AG10803 (cell line): Measurements from ENCODE around the gene GAL3ST2.

Source experiments
- DNase-seq: peaks from one replicate; pipeline ENCODE4 v3.0.0; 2010; ENCODE audit warnings: low read depth
- H3K4me3 ChIP-seq: 2 replicates; pipeline ENCODE4 v1.5.1; 2011; ENCODE audit warnings: mild to moderate bottlenecking, low read length, control low read depth
- TF ChIP-seq, protein P1 (sequence below): conservative IDR thresholded peaks from 2 replicates; pipeline ENCODE4 v1.5.1; 2011; ENCODE audit warnings: mild to moderate bottlenecking, low read length, control low read depth, inconsistent platforms

GAL3ST2 gene

DNA sequence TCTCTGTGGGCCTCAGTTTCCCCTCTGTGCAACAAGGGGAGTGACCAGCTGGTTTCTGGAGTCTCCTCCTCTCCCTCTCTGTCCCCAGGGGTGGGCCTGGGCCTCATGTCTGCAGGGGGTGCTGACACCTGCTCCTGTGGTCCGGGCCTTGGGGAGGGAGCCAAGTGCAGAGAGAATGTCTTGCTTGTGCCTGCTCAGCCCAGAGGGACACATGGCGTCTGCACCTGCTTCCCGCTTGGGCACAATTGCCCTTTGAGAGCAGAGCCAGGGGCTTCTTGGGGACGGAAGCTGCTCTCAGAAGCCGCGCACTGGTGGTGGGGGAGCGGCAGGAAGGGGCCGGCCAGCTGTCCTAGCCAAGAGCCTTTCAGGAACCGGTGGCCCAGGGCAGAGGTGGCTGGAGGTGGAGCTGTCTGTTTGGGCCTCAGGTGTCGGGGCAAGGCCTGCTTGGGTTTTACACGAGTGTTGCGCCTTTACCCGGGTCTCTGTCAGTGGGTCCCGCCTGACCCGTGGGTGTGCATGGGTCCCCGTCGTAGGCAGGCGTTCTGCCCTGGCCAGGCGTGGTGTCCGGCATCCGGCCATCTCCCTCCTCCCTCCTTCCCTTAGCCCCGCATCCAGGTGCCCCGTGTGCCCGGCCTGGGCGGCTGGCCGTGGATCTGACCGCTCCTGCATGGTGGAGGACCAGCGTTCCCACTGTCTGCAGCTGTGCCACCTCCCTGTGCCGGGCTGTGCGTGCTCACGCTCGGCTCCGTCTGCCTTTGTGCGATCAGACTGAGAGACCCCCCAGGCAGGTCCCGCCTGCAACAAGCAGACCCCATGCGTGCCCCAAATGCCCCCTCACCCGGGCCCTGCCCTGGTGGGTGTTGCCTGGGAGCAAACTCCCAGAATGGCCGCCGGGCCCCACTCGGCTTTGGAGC is 36.4 kb downstream of the GAL3ST2 start:
- TF ChIP-seq, protein P1, sequence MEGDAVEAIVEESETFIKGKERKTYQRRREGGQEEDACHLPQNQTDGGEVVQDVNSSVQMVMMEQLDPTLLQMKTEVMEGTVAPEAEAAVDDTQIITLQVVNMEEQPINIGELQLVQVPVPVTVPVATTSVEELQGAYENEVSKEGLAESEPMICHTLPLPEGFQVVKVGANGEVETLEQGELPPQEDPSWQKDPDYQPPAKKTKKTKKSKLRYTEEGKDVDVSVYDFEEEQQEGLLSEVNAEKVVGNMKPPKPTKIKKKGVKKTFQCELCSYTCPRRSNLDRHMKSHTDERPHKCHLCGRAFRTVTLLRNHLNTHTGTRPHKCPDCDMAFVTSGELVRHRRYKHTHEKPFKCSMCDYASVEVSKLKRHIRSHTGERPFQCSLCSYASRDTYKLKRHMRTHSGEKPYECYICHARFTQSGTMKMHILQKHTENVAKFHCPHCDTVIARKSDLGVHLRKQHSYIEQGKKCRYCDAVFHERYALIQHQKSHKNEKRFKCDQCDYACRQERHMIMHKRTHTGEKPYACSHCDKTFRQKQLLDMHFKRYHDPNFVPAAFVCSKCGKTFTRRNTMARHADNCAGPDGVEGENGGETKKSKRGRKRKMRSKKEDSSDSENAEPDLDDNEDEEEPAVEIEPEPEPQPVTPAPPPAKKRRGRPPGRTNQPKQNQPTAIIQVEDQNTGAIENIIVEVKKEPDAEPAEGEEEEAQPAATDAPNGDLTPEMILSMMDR: no peak
- no peak overlapping the region for H3K4me3 ChIP-seq
- DNase-seq: no peak

DNA sequence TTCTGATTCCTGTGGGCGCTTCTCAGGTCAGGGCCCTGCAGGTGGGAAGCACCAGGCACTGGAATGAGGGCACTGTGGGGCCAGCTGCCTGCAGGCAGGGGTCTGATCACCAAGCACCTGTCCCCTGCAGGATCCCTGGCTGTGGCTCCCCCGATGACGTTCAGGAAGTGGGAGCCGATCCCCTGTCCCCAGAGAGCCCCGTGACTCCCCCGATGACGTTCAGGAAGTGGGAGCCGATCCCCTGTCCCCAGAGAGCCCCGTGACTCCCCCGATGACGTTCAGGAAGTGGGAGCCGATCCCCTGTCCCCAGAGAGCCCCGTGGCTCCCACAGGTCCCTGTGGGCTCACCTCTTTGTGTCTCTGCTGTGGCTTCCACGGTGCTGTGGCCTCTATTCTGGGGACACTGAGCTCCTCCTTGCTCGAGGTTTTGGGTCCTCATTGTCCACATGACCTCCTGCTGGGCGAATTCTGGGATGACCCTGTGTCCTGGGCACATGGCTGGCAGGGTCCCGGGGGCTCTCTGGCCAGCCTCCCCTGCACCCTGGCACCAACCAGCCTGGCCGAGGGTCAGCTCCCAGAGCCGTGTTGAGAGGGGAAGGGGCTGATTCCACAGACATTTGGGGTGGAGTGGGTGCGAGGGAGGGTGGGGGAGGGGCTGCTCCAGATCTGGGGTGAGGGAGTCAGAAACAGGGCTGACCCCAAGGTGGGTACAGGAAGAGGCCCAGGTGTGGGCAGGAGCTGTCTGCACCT is 37.2 kb downstream of the GAL3ST2 start:
- TF ChIP-seq, protein P1: no peak
- H3K4me3 ChIP-seq: no peak overlapping the region
- DNase-seq: no peak

DNA sequence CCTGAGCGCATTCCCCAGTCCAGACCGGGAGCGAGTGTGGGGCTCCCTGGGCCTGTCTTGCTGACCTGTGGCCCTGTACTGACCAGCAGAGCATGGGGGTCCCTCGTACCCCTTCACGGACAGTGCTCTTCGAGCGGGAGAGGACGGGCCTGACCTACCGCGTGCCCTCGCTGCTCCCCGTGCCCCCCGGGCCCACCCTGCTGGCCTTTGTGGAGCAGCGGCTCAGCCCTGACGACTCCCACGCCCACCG is 37.7 kb downstream of the GAL3ST2 start:
- TF ChIP-seq, protein P1: no peak
- no peak overlapping the region for H3K4me3 ChIP-seq

DNA sequence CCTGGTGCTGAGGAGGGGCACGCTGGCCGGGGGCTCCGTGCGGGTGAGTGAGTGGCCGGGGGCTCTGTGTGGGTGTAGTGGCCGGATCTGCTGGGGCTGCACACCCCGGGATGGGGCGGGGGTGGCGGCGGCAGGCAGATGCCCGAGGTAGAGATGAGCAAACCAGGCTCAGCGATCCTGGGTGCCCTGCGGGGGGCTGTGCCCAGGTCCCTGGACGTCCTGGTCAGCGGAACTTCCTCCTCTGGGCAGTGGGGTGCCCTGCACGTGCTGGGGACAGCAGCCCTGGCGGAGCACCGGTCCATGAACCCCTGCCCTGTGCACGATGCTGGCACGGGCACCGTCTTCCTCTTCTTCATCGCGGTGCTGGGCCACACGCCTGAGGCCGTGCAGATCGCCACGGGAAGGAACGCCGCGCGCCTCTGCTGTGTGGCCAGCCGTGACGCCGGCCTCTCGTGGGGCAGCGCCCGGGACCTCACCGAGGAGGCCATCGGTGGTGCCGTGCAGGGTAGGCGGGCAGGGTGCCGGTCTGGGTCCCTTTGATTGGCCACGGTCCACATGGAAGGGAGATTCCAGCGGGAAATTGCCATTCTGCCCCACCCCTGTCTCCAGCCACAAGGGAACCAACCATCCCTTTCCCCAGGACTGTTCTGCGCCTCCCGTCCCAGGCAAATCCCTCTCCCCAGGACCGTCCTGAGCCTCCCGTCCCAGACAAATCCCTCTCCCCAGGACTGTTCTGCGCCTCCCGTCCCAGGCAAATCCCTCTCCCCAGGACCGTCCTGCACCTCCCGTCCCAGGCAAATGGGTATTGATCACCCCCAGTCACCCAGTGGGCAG is 38.2 kb downstream of the GAL3ST2 start:
- TF ChIP-seq, protein P1: no peak
- no peak for DNase-seq
- H3K4me3 ChIP-seq: no peak overlapping the region

More for the DNA sequence above, 37.7 kb downstream of the GAL3ST2 start:
- no peak for DNase-seq

DNA sequence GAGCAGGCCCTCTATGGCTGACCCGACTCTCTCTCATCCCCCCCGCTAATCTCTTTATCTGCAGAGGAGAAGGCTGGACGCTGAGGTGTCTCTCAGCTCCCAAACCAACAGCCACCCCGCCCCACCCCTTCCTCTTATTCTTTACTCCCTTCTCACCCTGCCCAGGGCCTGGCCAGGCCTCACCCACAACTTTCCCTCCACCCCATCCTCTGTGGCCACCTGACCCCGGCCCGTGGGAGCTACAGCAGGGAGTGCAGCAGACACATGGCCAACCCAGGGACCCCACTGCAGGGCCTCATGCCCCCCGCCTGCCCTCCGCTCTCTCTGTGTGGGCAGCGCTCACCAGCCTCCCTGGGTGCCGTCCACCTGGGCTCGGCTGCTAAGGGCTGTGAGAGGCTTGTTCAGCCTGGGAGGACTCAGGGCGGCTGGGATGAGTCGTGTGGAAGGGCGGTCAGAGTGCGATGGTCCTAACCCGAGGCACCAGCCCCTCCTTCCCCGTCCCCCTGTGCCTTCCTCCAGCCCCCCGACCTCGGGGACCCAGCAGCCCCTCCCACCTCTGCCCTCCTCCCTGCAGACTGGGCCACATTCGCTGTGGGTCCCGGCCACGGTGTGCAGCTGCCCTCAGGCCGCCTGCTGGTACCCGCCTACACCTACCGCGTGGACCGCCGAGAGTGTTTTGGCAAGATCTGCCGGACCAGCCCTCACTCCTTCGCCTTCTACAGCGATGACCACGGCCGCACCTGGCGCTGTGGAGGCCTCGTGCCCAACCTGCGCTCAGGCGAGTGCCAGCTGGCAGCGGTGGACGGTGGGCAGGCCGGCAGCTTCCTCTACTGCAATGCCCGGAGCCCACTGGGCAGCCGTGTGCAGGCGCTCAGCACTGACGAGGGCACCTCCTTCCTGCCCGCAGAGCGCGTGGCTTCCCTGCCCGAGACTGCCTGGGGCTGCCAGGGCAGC is 39.1 kb downstream of the GAL3ST2 start:
- no peak for DNase-seq
- TF ChIP-seq, protein P1: no peak
- H3K4me3 ChIP-seq: no peak overlapping the region

DNA sequence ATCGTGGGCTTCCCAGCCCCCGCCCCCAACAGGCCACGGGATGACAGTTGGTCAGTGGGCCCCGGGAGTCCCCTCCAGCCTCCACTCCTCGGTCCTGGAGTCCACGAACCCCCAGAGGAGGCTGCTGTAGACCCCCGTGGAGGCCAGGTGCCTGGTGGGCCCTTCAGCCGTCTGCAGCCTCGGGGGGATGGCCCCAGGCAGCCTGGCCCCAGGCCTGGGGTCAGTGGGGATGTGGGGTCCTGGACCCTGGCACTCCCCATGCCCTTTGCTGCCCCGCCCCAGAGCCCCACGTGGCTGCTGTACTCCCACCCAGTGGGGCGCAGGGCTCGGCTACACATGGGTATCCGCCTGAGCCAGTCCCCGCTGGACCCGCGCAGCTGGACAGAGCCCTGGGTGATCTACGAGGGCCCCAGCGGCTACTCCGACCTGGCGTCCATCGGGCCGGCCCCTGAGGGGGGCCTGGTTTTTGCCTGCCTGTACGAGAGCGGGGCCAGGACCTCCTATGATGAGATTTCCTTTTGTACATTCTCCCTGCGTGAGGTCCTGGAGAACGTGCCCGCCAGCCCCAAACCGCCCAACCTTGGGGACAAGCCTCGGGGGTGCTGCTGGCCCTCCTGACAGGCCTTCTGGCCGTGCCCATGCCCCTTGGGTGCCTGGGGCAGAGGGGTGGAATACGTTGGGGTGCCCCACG is 40.0 kb downstream of the GAL3ST2 start:
- TF ChIP-seq, protein P1: no peak
- H3K4me3 ChIP-seq: no peak overlapping the region
- no peak for DNase-seq
